ENCODE measurements around the gene DOCK10.
"Not testable (repeated sequence)": the region's sequence is repeated elsewhere in the genome, so short reads cannot be mapped to it uniquely, and the experiment has no call there.

DOCK10 gene

DNA sequence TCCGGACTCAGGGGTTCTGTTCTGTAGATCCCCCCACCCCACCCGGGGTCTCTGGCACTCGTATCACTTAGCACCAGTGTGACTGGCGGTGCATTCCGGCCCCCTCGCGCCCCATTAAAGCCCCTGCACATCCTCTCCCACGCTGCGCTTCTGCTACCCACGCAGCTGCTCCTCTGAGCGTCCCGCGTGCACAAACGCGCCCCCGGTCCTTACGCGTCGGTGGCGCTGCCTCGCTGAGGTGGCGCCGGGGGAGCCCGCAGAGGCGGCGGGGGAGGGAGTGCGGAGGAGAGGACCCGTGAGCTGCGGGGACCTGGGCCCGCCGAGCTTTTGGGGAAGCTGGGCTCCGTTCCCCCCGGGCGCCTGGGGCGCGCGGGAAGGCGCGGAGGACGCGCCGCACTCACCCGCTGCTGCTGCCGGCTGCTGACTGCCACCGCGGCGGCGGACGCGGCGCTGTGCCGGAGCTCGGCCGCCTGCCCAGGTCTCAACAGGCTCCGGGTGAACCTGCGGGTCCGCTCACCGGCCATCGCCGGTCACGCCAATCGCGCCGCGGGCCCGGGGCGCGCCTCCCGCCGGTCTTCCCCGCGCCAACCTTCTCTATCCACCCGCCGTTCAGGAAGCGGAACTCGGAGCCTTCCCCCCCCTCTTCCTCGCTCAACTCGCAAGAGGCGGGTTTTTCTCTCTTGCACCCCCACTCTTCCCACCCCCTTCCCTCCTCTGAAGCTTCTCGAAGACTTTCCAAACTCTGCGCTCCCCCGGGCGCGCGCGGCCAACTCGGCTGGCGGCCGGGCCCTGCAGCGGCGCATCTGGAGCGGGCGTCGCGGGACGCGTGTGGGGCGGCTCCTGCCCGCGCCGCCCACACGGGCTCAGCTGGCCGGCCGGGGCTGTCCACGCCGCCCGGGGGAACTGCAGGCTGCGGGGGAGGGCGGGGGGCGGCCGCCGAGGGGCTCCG, at the start of gene DOCK10:
Gene DOCK10 (minus strand): TSS at position 618 of the 949 bp plus-strand sequence. CDS start 94 bp downstream, at position 524.
- peak; percentile 61 to 66 for DNase-seq

DNA sequence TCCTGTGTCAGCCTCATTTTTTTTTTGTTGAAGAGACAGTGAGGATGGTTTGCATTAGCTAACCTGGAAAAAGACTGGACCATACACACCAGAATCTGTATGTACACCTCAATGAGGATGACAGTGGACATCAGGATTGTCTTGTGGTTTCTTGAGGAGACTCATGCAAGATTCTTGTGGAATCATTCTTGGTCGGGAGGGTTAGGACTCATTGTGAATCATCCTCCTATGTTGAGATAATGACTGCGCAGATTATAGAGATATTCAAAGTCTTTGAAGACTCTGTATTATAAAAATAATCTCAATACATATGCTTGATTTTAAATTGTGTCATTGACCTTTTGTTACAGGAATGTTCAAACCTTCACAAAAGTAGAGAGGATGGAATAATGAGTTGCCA, 49.1 kb upstream of the DOCK10 start:
- DNase-seq: no peak

DNA sequence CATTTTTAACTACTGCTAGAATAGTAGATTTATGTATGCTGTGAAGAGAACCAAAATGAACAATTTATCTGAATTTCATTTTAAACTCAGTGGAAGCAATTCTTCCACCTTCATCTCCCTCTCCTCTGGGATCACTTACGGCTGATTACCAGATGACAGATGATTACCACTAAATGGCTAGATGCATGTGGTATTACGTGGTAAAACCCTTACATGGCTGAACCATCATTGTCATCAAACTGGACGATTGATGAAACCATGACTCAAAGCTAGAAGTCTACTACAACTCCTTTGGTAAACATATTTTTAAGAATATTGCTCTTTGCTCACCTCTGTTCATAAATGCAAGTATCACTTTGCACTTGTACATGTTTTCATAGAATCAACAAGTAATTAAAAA, 48.5 kb upstream of the DOCK10 start:
- no peak for DNase-seq

DNA sequence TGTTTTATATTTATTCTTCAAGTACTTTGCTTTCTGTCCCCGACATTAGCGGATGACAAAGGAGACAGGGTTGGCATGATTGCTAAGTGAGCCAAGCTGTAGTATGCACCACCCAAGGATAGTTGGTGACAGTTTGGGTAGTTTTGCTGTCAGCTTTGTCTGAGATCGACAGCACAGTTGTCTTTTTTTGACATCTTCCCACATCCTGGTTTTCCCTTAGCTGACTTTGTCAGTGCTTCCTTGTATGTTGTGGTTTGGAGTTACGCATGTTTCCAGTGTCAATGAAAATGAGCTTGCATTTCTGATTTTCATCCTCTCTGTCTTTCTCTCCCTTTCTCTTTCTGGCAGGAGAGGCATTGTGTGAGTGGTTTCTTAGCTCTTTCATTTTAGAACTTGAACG, 44.6 kb upstream of the DOCK10 start:
- DNase-seq: no peak

DNA sequence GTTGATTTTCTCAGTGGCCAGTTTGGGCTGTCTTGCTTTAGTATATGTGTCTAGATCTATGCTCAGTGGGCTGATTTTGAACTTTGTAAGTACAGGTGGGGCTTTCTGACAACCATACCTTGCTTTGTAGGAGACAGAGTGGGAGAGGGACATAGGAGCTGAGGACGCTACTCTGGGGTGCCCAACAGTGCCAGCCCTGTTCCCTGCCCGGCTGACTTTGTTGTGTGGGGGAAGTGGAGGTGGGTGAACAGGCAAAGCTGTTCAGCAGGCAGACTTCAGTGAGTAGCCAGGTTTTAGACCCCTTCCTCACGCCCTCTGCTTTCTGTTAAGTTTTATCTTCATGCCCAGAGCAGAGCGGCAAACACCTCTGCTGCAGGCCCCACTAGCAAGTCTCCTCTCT, 44.2 kb upstream of the DOCK10 start:
- DNase-seq: no peak

DNA sequence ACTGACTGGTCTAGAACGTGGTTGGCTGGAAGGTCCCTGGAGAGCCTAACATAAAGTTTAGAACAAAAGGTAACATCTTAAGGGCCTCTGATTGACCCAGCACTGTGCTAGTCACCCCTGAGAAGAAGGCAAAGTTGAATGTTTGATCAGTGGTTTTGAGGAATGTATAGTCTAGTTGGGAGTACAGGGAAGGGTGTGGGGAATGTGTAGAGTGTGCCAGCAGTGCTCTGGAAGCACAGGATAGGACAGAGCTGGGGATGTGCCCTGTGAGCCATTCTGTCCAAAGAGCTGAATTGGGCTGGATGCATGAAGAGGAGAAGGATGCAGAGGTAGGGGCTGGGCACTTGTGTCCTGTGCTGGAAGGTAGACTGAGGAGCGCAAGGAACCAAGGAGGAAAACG, 41.0 kb upstream of the DOCK10 start:
- DNase-seq: no peak

DNA sequence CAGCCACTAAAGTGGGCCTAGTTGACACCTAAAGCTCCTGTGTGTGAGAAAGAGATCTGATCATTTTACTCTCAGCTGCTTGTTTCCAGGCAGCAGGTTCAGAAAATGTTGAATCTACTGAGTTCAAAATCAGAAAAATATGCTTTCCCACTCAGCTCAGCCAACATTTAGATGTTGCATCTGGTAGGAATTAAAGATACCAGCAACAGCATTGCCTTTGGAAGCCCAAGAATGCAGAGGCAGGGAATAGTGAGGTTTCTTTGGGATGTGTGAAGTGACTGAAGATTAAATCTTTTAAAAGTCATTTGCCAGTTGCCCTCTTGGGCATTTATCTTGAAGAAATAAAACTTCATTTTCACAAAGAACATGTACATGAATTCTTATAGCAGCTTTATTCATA, 33.9 kb upstream of the DOCK10 start:
- no peak for DNase-seq

DNA sequence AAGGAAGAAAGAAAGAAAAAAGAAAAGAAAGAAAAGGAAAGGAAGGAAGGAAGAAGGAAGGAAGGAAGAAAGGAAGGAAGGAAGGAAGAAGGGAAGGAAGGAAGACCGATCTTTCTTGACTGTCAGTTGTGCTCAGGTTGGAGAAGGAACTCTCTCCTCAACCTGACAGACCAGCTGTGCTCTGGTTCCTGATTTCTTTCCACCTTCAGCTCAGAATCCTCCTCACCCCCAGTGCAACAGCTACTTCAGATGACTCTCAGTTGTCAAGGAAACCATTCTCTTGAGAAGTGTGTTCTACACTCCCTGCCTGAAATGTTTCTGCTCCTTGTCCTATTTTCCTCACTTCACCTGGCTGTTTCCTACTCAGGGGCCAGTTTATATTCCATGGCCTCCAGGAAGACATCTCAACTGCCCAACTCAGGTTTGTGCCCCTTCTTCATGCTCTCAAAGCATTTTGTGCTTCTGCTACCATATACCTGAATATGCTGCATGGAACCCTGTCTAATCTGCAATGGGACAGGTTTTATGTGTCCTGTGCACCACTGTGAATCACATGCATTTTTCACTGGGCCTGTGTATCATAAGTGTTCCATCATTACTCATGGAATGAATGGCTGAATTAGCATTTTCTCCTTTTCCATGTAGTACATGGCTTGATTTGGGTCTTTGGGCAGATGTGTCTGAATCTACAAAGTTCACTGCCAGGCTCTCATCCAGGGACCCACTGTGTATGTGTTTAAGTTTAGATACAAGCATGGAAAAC, 32.8 kb upstream of the DOCK10 start:
- no peak for DNase-seq

DNA sequence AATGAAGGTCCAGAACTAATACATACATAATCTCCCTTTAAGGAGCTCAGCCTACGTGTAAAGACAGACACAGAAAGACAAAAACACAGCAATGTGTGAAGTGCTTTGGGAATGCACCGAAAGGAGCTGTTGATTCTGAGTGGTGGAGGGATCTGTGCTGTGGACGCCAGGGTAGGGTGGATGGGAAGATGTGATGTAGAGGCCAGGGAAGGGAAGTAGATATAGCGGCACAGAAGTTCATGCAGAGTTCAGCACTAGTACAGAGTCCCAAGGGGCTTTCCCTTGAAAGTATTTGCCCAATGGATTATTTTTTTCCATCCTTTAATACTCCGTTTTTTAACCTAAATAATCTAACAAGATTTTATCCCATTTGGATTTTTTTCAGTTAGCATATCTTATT, 32.1 kb upstream of the DOCK10 start:
- DNase-seq: no peak

DNA sequence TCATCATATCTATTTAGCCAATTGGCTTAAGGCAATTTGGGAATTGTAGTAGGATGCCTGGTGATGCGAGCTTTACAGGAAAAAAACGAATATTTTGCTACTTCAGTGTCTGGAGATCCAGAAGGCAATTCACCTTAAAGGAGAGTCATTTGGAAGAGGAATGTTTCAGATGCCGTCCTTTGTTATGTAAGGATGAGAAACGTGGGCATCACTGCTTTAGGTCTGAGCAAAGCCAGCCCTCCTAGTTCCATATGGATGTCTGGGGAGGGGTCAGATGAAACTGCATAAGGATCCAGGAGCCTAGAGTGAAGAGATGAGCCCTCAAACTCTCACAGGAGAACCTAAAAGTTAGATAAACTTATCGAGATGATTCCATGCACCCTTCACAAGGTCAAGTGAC, 30.9 kb upstream of the DOCK10 start:
- DNase-seq: no peak

DNA sequence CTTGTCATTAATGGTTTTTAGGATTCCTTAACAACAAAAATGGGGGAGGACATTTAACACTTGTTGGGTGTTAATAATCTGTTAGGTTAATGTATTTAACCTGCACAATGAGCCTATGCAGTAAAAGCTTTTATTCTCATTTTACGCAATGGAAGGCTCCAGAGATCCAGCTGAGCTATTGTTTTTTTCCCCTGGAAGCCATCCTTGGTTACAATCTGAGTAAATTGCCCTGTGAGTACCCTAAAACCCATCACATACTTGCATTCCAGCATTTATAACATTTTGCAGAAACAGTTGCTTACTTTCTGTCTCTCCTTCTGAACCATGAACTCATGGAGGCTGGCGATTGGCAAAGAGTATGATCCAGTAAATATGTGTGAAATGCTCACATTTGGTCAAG, 30.2 kb upstream of the DOCK10 start:
- DNase-seq: no peak

DNA sequence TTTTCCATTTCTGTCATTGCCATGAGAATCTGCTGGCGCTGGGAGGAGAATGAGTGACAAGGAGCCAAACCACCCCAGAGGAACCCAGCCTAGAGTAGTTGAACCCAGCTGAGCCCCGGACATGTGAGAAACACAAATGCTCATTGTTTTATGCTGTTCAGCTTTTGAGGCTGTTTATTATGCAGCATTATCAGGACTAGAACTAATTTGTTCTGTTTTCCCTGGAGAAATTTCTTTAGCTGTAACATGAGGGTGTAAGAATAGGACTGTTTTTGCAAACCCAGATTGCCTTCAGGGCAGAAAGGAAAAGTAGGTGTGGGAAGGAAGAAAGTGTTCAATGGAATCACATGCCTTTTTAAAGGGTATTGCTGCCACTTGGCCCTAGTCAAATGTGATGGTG, 28.5 kb upstream of the DOCK10 start:
- no peak for DNase-seq

DNA sequence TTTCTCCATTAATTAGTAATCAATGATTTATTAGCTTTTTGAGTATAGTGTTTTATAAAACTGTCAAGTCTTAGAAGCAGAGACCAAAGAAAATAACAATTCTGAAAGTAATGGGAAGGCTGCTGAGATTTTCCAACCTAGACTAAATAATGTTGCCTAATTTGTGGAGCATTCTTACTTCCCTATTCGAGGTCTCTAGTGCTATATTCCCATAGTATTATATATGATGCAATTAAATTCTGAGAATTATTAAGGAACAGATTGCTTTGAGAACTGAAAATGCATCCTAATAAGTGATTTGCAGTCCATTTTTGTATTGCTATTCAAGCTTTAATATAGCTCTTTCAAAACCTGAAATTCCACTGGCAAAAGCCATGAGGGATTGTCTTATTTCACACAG, 27.7 kb upstream of the DOCK10 start:
- no peak for DNase-seq

DNA sequence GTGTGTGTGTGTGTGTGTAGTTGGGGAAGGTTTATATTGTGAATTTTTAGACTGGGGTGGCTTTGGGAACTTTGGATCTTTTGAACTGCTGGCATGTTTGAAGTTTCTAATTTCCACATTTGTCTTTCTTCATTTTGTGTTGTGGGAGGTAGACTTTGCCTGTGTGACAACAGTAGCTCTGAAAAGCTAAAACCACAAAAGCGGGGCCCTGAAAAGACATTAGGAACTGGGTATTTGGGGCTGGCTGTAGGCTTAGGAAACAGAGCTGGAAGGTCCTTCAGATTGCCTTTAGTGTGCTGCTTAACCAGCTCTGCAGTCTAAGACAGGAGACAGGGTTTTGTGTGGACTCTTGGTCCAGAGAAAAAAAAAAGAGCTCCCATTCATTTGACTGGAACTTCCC, 27.2 kb upstream of the DOCK10 start:
- DNase-seq: no peak

DNA sequence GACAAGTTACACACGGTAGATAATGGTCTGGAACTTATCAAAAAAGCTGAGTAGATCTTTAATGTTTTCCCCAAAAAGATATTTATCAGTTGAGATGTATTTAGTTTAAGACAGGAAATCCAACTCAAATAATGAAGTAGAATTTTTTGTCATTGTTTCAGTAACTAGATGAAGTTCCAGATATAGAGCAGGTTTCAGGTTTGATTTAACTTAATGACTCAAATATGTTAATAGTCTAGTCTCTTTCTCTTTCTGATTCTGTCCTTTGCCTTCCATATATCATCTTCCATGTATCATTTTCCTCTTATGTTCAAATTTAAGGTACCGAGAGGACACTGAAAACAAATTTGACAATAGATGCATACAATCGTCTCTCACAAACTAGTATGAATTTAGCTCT, 23.6 kb upstream of the DOCK10 start:
- no peak for DNase-seq

DNA sequence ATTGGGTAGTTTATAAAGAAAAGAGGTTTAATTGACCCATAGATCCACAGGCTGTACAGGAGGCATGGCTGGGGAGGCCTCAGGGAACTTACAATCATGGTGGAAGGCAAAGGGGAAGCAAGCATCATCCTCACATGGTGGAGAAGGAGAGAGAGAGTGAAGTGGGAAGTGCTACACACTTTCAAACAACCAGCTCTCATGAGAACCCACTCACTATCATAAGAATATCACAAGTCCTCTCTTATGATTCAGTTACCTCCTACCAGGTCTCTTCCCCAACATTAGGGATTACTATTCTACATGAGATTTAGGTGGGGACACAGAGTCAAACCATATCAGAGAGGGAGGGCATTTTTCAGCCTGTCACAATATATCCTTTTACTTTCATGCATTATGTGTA, 22.7 kb upstream of the DOCK10 start:
- no peak for DNase-seq

DNA sequence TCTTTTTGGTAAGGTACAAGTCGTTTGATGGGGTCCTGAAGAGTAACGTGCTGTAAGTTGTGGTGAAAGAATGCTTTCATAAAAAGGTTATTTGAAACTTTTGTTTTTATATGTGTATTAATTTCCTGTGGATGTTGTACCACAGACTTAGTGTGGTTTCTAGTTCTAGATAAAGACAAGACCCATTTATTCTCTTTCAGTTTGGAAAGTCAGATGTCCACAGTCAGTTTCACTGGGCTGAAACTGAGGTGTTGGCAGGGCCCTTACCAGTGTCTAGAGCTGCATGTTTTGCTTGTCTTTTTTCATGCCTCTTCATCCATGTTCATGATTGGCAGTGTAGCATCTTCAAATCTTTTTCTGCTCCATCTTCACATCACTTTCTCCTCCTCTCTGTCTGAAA, 22.1 kb upstream of the DOCK10 start:
- DNase-seq: no peak

DNA sequence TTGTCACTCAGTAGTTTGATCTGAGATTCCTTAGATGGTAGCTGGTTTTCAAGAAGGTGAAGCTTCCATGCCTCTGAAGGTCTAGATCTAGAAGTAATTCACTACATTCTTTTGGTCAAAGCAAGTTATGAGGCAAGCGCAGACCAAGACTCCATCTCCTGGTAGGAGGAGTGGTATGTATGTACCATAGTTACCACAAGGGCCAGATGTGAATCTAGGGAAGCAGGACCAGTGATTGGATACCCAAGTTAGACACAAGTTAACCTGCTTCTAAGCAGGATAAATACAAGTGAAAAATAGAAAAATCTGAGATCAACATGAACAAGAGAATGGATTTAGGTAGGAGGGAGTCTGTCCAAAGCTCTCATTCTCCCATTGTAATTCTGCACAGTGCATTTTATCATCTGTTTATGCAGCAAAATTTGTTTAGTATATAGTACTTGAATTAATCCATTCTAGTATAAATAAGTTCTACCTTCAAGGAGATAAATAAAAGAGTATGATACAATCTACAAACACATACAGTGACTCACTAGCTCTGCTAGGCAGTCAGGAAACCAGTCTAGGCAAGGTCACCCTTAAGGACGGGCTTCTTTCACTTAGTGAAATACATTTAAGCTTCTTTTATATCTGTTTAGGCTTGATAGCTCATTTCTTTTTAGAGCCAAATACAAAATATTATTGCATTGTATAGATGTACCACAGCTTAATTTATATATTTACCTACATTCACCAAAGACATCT, 14.2 kb upstream of the DOCK10 start:
- DNase-seq: no peak

DNA sequence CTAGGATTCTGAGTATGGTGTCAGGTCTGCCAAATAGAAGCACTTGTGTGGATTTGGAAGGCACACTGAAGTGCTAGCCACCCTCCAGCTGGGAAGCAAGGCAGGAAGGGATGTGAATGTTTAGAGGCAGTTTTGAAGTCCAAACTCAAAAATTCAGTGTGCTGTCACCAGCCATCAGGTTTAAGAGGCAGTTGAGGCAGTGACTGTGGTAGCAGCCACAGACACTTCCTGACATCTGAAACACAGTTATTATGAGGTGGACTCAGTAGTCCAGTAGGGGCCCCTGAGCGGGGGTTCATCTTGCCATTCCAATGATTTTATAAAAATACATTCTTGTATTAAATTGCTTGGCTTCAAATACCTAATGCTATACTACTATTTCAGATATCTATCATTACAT, 13.4 kb upstream of the DOCK10 start:
- DNase-seq: no peak

DNA sequence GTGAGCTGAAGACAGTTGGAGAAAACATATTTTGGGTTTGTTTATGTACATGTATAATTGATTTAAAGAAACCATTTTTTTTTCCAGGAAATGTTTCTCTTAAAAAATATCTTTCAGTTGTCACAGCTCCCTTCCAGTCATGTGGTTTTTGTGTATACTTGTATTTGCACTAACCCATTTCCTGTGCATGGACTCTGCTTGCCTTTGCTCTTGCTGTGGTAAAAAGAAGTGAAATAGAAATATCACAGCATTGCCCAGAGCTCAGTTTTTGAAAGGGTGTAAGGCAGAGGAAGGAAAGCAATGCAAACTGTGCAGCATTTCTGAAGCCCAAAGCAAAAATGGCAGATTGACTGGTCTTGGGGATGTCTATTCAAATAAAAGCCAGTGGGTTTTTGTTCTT, 10.4 kb upstream of the DOCK10 start:
- DNase-seq: no peak

DNA sequence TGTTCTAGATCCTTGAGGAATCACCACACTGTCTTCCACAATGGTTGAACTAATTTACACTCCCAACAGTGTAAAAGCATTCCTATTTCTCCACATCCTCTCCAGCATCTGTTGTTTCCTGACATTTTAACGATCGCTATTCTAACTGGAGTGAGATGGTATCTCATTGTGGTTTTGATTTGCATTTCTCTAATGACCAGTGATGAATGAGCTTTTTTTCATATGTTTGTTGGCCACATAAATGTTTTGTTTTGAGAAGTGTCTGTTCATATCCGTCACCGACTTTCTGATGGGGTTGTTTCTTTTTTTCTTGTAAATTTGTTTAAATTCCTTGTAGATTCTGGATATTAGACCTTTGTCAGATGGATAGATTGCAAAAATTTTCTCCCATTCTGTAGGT, 5.2 kb upstream of the DOCK10 start:
- not testable (repeated sequence) for DNase-seq

DNA sequence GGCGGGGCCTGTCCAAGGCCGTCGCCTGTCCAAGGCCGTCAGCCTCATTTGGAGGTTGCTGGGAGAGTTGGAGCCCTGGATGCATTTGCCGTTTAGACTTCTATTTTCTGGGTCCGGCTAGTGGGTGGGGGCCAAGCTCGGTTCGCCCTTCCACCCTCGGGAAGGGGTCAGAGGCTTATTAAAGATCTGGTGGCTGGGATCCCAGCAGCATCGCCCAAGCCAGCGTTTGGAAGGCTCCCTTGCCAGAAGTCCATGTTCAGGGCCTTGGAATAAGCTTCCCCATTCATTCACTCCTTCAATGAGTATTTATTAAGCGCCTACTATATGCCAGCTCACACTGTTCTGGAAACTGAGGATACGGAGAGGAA, 516 bp upstream of the DOCK10 start:
- no peak for DNase-seq

DNA sequence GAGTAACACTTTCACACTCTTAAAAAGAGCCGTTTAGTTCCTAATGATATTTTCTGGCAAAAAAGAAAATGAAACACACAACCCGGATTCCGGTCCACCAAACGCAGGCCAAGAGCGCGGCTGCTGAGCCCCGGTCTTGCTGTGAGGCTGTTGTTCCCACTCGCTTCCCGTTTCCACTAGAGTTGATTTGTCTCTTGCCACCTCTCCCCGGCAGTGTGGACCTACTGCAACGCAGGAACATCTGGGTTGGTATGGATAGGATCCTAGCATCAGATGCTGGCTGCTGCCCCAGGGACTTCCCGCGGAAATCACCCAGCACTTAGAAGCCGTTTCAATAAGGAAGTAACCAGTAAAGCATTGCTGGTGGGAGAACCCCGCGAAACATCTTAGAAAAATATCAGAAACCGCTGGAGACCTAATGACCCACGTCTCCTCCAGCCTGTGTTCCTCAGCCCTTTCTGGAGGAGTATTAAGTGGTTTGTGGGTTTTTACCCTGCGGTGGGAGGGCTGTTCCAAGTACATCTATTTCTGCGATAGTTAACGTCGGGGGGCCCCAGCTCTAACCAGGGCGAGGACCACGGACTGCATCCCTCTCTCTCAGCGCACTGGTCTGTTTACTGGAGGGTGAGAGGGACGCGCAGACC, 939 bp downstream of the DOCK10 start:
- peak; percentile 68 to 72 for DNase-seq

Data from stimulated activated CD4-positive, alpha-beta T cell treated with anti-CD3 and anti-CD28 coated beads, Interleukin-2, amount 100 ng/mL, for 24 hours (primary cell).